ENCODE results near the gene PSMA4.
"Not testable (repeated sequence)": the region's sequence is repeated elsewhere in the genome, so short reads cannot be mapped to it uniquely, and the experiment has no call there.

- TF ChIP-seq CTCF, POLR2A (IDR thresholded peaks at IDR 0.05): not testable (repeated sequence)
These were observed 642 bp upstream of the PSMA4 start for GRCh38 chr15:78539464-78540140.
